Measurements from ENCODE around the gene LRRC43.

Gene LRRC43

DNA sequence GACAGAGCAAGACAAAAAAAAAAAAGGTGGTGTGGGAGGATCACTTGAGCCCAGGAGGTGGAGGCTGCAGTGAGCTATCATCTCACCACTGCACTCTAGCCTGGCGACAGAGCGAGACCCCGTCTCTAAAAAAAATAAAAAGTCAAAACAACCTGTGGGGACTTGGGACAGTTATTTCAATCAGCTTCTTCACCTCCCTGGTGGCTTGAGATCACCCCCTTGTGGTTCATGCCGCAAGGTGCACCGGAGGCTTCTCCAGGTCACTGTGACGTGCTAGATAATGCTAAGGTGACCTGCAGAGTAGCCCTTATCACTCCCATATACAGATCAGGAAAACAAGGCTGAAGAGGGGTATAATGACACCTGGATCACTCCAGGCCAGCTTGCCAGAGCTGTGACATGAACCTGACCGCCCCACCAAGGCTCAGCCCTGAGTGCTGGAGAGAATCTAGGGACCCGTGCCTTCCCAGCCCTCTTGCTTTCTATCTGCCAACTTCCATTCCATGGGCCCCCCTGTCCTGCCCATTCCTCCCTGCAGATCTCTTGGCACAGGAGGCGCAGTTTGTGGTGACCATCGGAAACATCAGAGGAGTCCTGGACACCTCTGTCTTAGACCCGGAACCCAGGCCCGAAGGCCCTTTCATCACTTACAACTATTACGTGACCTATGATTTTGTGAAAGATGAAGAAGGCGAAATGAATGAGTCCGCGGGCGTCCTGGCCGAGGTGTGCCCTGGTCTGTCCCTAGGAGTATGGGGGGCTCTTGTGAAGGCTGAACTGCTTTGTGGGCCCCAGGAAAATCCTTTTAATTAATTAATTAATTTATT lies 8.1 kb downstream of the LRRC43 start:
- TF ChIP-seq, protein P1, sequence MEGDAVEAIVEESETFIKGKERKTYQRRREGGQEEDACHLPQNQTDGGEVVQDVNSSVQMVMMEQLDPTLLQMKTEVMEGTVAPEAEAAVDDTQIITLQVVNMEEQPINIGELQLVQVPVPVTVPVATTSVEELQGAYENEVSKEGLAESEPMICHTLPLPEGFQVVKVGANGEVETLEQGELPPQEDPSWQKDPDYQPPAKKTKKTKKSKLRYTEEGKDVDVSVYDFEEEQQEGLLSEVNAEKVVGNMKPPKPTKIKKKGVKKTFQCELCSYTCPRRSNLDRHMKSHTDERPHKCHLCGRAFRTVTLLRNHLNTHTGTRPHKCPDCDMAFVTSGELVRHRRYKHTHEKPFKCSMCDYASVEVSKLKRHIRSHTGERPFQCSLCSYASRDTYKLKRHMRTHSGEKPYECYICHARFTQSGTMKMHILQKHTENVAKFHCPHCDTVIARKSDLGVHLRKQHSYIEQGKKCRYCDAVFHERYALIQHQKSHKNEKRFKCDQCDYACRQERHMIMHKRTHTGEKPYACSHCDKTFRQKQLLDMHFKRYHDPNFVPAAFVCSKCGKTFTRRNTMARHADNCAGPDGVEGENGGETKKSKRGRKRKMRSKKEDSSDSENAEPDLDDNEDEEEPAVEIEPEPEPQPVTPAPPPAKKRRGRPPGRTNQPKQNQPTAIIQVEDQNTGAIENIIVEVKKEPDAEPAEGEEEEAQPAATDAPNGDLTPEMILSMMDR (IDR thresholded peaks at IDR 0.05) = peak; percentile 73
- peaks cover 36% of the 10 kb centered on the region for H3K4me1 Mint-ChIP-seq
- peaks cover 6% of the 10 kb centered on the region for H3K27me3 Mint-ChIP-seq (ENCODE audit: low read depth, poor library complexity)
- DNase-seq = peak; percentile 75
- peaks cover 19% of the 10 kb centered on the region for H3K9me3 Mint-ChIP-seq
- H3K4me3 Mint-ChIP-seq = no peak overlapping the region
- peaks cover 12% of the 10 kb centered on the region for H3K36me3 Mint-ChIP-seq (ENCODE audit: low read depth)
- H3K27ac Mint-ChIP-seq = no peak overlapping the region

DNA sequence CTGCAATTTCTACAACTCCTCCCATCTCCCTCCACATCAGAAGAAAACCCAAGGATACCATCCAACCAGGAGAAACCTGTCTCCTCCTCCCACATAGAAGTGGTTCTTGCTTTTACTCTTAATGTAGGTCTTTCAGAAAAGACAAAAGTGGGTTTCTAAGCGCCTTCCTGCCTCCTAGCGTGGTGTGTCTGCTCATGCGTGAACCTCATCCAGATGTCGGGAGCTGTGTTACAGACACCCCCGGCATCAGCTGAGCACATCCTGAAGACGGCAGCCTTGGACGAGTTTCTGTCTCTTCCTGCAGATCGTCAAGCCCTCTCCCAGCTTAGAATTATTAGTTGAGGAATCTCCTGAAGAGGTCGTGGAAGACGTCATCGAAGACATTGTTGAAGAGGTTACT lies 9.5 kb downstream of the LRRC43 start:
- H3K36me3 Mint-ChIP-seq (ENCODE audit: low read depth) = peaks cover 13% of the 10 kb centered on the region
- TF ChIP-seq, protein P1 (IDR thresholded peaks at IDR 0.05) = no peak
- peaks cover 43% of the 10 kb centered on the region for H3K4me1 Mint-ChIP-seq
- peaks cover 21% of the 10 kb centered on the region for H3K9me3 Mint-ChIP-seq
- no peak for DNase-seq
- peaks cover 4% of the 10 kb centered on the region for H3K27me3 Mint-ChIP-seq (ENCODE audit: low read depth, poor library complexity)
- no peak overlapping the region for H3K4me3 Mint-ChIP-seq
- H3K27ac Mint-ChIP-seq = no peak overlapping the region

DNA sequence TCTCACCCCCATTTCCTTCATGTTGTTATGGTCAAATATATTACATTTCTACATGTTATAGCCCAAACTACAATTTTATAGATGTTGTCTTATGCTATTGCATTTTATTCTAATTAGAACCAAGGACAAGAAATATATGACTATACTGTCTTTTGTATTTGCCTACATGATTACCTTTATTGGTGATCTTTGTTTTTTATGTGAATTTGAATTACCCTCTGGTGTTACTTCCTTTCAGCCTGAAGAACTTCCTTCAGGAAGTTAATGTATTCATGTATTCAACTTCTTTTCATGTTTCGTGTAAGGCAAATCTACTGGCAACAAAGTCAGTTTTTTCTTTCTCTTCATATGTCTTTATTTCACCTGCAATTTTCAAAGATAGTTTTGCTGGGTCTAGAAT lies 11.9 kb downstream of the LRRC43 start:
- TF ChIP-seq, protein P1 (IDR thresholded peaks at IDR 0.05) = no peak
- no peak for DNase-seq
- peaks cover 5% of the 10 kb centered on the region for H3K27me3 Mint-ChIP-seq (ENCODE audit: low read depth, poor library complexity)
- peaks cover 43% of the 10 kb centered on the region for H3K4me1 Mint-ChIP-seq
- H3K4me3 Mint-ChIP-seq = no peak overlapping the region
- no peak overlapping the region for H3K27ac Mint-ChIP-seq
- peaks cover 13% of the 10 kb centered on the region for H3K36me3 Mint-ChIP-seq (ENCODE audit: low read depth)
- peaks cover 21% of the 10 kb centered on the region for H3K9me3 Mint-ChIP-seq

DNA sequence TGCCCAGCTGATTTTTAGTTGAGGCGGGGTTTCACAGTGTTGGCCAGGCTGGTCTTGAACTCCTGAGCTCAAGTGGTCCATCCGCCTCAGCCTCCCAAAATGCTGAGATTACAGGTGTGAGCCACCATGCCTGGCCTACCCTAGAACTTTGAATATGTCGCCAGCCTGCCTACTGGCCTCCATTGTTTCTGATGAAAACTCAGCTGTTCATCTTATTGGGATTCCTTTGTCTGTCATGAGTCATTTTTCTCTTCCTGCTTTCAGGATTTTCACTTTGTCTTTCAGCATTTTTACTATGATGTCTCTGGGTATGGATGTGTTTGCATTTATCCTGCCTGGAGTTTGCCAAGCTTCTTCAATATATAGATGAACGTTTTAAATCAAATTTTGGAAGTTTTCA lies 12.5 kb downstream of the LRRC43 start:
- Mint-ChIP-seq H3K9me3 (peaks cover 21% of the 10 kb centered on the region), H3K27me3 (ENCODE audit: low read depth, poor library complexity) (peaks cover 6% of the 10 kb centered on the region), H3K4me1 (peaks cover 40% of the 10 kb centered on the region), H3K36me3 (ENCODE audit: low read depth) (peaks cover 13% of the 10 kb centered on the region), H3K4me3 (no peak overlapping the region), H3K27ac (no peak overlapping the region)
- TF ChIP-seq, protein P1 (IDR thresholded peaks at IDR 0.05) = no peak
- no peak for DNase-seq

DNA sequence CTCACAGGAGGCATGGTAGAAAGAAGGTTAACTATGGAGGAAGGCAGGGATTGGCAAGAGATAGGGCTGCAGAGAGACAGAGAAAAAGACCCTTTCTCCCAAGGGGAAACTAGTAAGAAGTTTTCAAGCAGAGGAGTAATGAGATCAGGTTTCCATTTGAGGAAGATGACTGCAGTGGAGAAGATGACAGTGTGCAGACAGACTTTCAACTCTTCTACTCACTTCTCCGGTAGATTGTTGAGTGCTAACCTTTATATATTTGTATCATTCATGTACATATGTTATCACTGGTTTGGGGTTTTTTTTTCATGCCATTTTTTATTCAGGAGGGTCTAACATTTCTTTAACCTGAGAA lies 14.7 kb downstream of the LRRC43 start:
- H3K27me3 Mint-ChIP-seq (ENCODE audit: low read depth, poor library complexity) = peaks cover 18% of the 10 kb centered on the region
- H3K27ac Mint-ChIP-seq = peak overlapping the region; percentile 88
- H3K4me3 Mint-ChIP-seq = no peak overlapping the region
- DNase-seq = no peak
- H3K9me3 Mint-ChIP-seq = peaks cover 19% of the 10 kb centered on the region
- H3K4me1 Mint-ChIP-seq = peaks cover 30% of the 10 kb centered on the region
- TF ChIP-seq, protein P1 (IDR thresholded peaks at IDR 0.05) = no peak
- H3K36me3 Mint-ChIP-seq (ENCODE audit: low read depth) = peaks cover 10% of the 10 kb centered on the region
